Measurements from ENCODE around the gene ITPR2. TPM values are rescaled to one million over a fixed set of nuclear protein-coding genes. Genes with fewer than 3 reads are reported as not detected.

The ITPR2 gene
- total and polyA plus RNA-seq, 2 donors: 8.8 to 34.0 TPM

- no peaks in the 10 kb centered on the region for H3K9me3 ChIP-seq (ENCODE audit: control insufficient read depth in 2 of 2, insufficient read depth in 1 of 2, low read length in 1 of 2)
- H3K36me3 ChIP-seq (ENCODE audit: control insufficient read depth in 2 of 2, insufficient read depth in 2 of 2, low read length in 1 of 2): peaks cover 51 to 74% of the 10 kb centered on the region in 2 donors
- DNase-seq (ENCODE audit: low read depth in 6 of 9, low spot score in 9 of 9): no peak
- H3K27ac ChIP-seq (ENCODE audit: low read depth in 1 of 2, low read length in 1 of 2): no peak overlapping the region
- H3K4me3 ChIP-seq (ENCODE audit: low read length in 2 of 2): no peak overlapping the region
- WGBS: 97% methylated on average over 2 of the region's 2 CpGs
- H3K4me1 ChIP-seq (ENCODE audit: control insufficient read depth in 2 of 2, insufficient read depth in 2 of 2, low read length in 2 of 2): no peaks in the 10 kb centered on the region
- no peaks in the 10 kb centered on the region for H3K27me3 ChIP-seq (ENCODE audit: control insufficient read depth in 2 of 2, insufficient read depth in 1 of 2, low read length in 1 of 2)
Observed at GRCh38 chr12:26694402-26694801, 138.6 kb downstream of the ITPR2 start.

GRCh38 chr12:26692407-26692806, 140.6 kb downstream of the ITPR2 start:
- Histone ChIP-seq H3K4me1 (ENCODE audit: control insufficient read depth in 2 of 2, insufficient read depth in 2 of 2, low read length in 2 of 2) (no peaks in the 10 kb centered on the region), H3K27me3 (ENCODE audit: control insufficient read depth in 2 of 2, insufficient read depth in 1 of 2, low read length in 1 of 2) (no peaks in the 10 kb centered on the region), H3K9me3 (ENCODE audit: control insufficient read depth in 2 of 2, insufficient read depth in 1 of 2, low read length in 1 of 2) (no peaks in the 10 kb centered on the region), H3K36me3 (ENCODE audit: control insufficient read depth in 2 of 2, insufficient read depth in 2 of 2, low read length in 1 of 2) (peaks cover 54 to 75% of the 10 kb centered on the region in 2 donors), H3K27ac (ENCODE audit: low read depth in 1 of 2, low read length in 1 of 2) (no peak overlapping the region), H3K4me3 (ENCODE audit: low read length in 2 of 2) (no peak overlapping the region)
- DNase-seq (ENCODE audit: low read depth in 6 of 9, low spot score in 9 of 9): no peak
- 98% methylated on average over 4 of the region's 4 CpGs for WGBS

- DNase-seq (ENCODE audit: low read depth in 6 of 9, low spot score in 9 of 9): no peak
- WGBS: 95% methylated on average over 15 of the region's 15 CpGs
- peaks cover 49 to 74% of the 10 kb centered on the region in 2 donors for H3K36me3 ChIP-seq (ENCODE audit: control insufficient read depth in 2 of 2, insufficient read depth in 2 of 2, low read length in 1 of 2)
Observed at GRCh38 chr12:26691234-26691970, 141.6 kb downstream of the ITPR2 start.

DNA sequence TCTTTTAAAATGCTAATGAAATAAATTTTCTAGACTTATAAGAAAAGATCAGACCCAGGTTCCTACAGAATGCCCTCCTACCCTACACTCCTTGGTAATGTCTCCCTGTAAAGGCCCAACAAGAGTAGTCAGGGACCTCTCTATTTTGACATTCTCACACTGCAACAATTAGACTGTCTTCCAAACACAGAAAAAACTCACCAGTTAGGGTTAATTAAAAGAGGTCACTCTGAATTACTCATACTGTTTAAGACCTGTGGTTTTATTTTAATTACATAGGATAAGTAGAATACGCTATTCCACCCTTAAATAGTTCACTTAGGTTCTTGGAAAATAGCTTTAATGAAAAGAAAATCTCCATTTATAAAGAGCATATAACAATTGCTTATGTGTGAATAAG, 142.4 kb downstream of the ITPR2 start:
- Histone ChIP-seq H3K4me3 (ENCODE audit: low read length in 2 of 2) (no peak overlapping the region), H3K36me3 (ENCODE audit: control insufficient read depth in 2 of 2, insufficient read depth in 2 of 2, low read length in 1 of 2) (peaks cover 46 to 71% of the 10 kb centered on the region in 2 donors), H3K4me1 (ENCODE audit: control insufficient read depth in 2 of 2, insufficient read depth in 2 of 2, low read length in 2 of 2) (no peaks in the 10 kb centered on the region), H3K9me3 (ENCODE audit: control insufficient read depth in 2 of 2, insufficient read depth in 1 of 2, low read length in 1 of 2) (no peaks in the 10 kb centered on the region), H3K27me3 (ENCODE audit: control insufficient read depth in 2 of 2, insufficient read depth in 1 of 2, low read length in 1 of 2) (no peaks in the 10 kb centered on the region), H3K27ac (ENCODE audit: low read depth in 1 of 2, low read length in 1 of 2) (no peak overlapping the region)
- no peak for DNase-seq (ENCODE audit: low read depth in 6 of 9, low spot score in 9 of 9)
- WGBS: 96% methylated on average over 1 of the region's 1 CpG

More at GRCh38 chr12:26691234-26691970, 141.6 kb downstream of the ITPR2 start:
- Histone ChIP-seq H3K9me3 (ENCODE audit: control insufficient read depth in 2 of 2, insufficient read depth in 1 of 2, low read length in 1 of 2) (no peaks in the 10 kb centered on the region), H3K27me3 (ENCODE audit: control insufficient read depth in 2 of 2, insufficient read depth in 1 of 2, low read length in 1 of 2) (no peaks in the 10 kb centered on the region), H3K27ac (ENCODE audit: low read depth in 1 of 2, low read length in 1 of 2) (no peak overlapping the region), H3K4me1 (ENCODE audit: control insufficient read depth in 2 of 2, insufficient read depth in 2 of 2, low read length in 2 of 2) (no peaks in the 10 kb centered on the region), H3K4me3 (ENCODE audit: low read length in 2 of 2) (no peak overlapping the region)

DNA sequence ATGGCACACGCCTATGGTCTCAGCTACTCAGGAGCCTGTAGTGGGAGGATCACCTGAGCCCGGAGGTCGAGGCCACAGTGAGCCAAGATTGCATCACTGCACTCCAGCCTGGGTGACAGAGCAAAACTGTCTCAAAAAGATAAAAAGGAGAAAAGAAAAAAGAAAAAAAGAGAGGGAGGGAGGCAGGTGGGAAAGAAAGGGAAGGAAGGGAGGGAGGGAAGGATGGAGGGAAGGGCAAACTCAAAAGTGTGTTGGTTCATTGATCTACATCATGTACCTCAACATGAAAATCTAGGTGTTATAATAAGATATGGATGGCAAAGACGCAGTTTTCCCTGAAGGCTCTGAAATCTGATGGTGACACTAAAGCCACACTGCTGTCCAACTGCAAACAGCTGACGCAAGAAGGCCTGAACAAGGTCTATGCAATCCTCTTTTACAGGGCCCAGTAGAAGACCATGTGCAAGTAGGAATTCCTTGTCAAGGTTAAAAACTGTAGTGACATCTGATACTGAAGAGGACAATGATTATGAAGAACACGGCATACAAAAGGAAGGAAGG, 143.6 kb downstream of the ITPR2 start:
- no peak for DNase-seq (ENCODE audit: low read depth in 6 of 9, low spot score in 9 of 9)
- 96% methylated on average over 6 of the region's 6 CpGs for whole genome bisulfite sequencing
- peaks cover 50 to 72% of the 10 kb centered on the region in 2 donors for H3K36me3 ChIP-seq (ENCODE audit: control insufficient read depth in 2 of 2, insufficient read depth in 2 of 2, low read length in 1 of 2)
- no peaks in the 10 kb centered on the region for H3K4me1 ChIP-seq (ENCODE audit: control insufficient read depth in 2 of 2, insufficient read depth in 2 of 2, low read length in 2 of 2)
- H3K27me3 ChIP-seq (ENCODE audit: control insufficient read depth in 2 of 2, insufficient read depth in 1 of 2, low read length in 1 of 2): no peaks in the 10 kb centered on the region
- no peaks in the 10 kb centered on the region for H3K9me3 ChIP-seq (ENCODE audit: control insufficient read depth in 2 of 2, insufficient read depth in 1 of 2, low read length in 1 of 2)
- H3K27ac ChIP-seq (ENCODE audit: low read depth in 1 of 2, low read length in 1 of 2): no peak overlapping the region
- H3K4me3 ChIP-seq (ENCODE audit: low read length in 2 of 2): no peak overlapping the region

- no peak overlapping the region for H3K4me3 ChIP-seq (ENCODE audit: low read length in 2 of 2)
- H3K27me3 ChIP-seq (ENCODE audit: control insufficient read depth in 2 of 2, insufficient read depth in 1 of 2, low read length in 1 of 2): no peaks in the 10 kb centered on the region
- DNase-seq (ENCODE audit: low read depth in 6 of 9, low spot score in 9 of 9): no peak
- H3K9me3 ChIP-seq (ENCODE audit: control insufficient read depth in 2 of 2, insufficient read depth in 1 of 2, low read length in 1 of 2): no peaks in the 10 kb centered on the region
- no peaks in the 10 kb centered on the region for H3K4me1 ChIP-seq (ENCODE audit: control insufficient read depth in 2 of 2, insufficient read depth in 2 of 2, low read length in 2 of 2)
- no peak overlapping the region for H3K27ac ChIP-seq (ENCODE audit: low read depth in 1 of 2, low read length in 1 of 2)
- H3K36me3 ChIP-seq (ENCODE audit: control insufficient read depth in 2 of 2, insufficient read depth in 2 of 2, low read length in 1 of 2): peaks cover 44 to 74% of the 10 kb centered on the region in 2 donors
- WGBS: 100% methylated on average over 1 of the region's 1 CpG
Observed at GRCh38 chr12:26688344-26688904, 144.6 kb downstream of the ITPR2 start.

GRCh38 chr12:26686408-26686807, 146.6 kb downstream of the ITPR2 start:
- WGBS: 96% methylated on average over 4 of the region's 4 CpGs
- peaks cover 38 to 82% of the 10 kb centered on the region in 2 donors for H3K36me3 ChIP-seq (ENCODE audit: control insufficient read depth in 2 of 2, insufficient read depth in 2 of 2, low read length in 1 of 2)

GRCh38 chr12:26684101-26684500, 148.9 kb downstream of the ITPR2 start:
- no peak for DNase-seq (ENCODE audit: low read depth in 6 of 9, low spot score in 9 of 9)
- Histone ChIP-seq H3K27me3 (ENCODE audit: control insufficient read depth in 2 of 2, insufficient read depth in 1 of 2, low read length in 1 of 2) (no peaks in the 10 kb centered on the region), H3K4me3 (ENCODE audit: low read length in 2 of 2) (no peak overlapping the region), H3K27ac (ENCODE audit: low read depth in 1 of 2, low read length in 1 of 2) (no peak overlapping the region), H3K4me1 (ENCODE audit: control insufficient read depth in 2 of 2, insufficient read depth in 2 of 2, low read length in 2 of 2) (no peaks in the 10 kb centered on the region), H3K9me3 (ENCODE audit: control insufficient read depth in 2 of 2, insufficient read depth in 1 of 2, low read length in 1 of 2) (no peaks in the 10 kb centered on the region), H3K36me3 (ENCODE audit: control insufficient read depth in 2 of 2, insufficient read depth in 2 of 2, low read length in 1 of 2) (peaks cover 32 to 83% of the 10 kb centered on the region in 2 donors)

More at GRCh38 chr12:26686408-26686807, 146.6 kb downstream of the ITPR2 start:
- no peaks in the 10 kb centered on the region for H3K4me1 ChIP-seq (ENCODE audit: control insufficient read depth in 2 of 2, insufficient read depth in 2 of 2, low read length in 2 of 2)
- H3K27me3 ChIP-seq (ENCODE audit: control insufficient read depth in 2 of 2, insufficient read depth in 1 of 2, low read length in 1 of 2): no peaks in the 10 kb centered on the region
- H3K27ac ChIP-seq (ENCODE audit: low read depth in 1 of 2, low read length in 1 of 2): no peak overlapping the region
- DNase-seq (ENCODE audit: low read depth in 6 of 9, low spot score in 9 of 9): no peak
- no peak overlapping the region for H3K4me3 ChIP-seq (ENCODE audit: low read length in 2 of 2)
- no peaks in the 10 kb centered on the region for H3K9me3 ChIP-seq (ENCODE audit: control insufficient read depth in 2 of 2, insufficient read depth in 1 of 2, low read length in 1 of 2)

GRCh38 chr12:26683443-26683842, 149.6 kb downstream of the ITPR2 start:
- Histone ChIP-seq H3K9me3 (ENCODE audit: control insufficient read depth in 2 of 2, insufficient read depth in 1 of 2, low read length in 1 of 2) (no peaks in the 10 kb centered on the region), H3K4me1 (ENCODE audit: control insufficient read depth in 2 of 2, insufficient read depth in 2 of 2, low read length in 2 of 2) (no peaks in the 10 kb centered on the region), H3K36me3 (ENCODE audit: control insufficient read depth in 2 of 2, insufficient read depth in 2 of 2, low read length in 1 of 2) (peaks cover 34 to 87% of the 10 kb centered on the region in 2 donors), H3K4me3 (ENCODE audit: low read length in 2 of 2) (no peak overlapping the region), H3K27me3 (ENCODE audit: control insufficient read depth in 2 of 2, insufficient read depth in 1 of 2, low read length in 1 of 2) (no peaks in the 10 kb centered on the region), H3K27ac (ENCODE audit: low read depth in 1 of 2, low read length in 1 of 2) (no peak overlapping the region)
- no peak for DNase-seq (ENCODE audit: low read depth in 6 of 9, low spot score in 9 of 9)
- WGBS: 89% methylated on average over 5 of the region's 5 CpGs

Measured in thymus (tissue), 11 donors.